Measurements from ENCODE around the gene ZNF862. TPM values are rescaled to one million over a fixed set of nuclear protein-coding genes. Genes with fewer than 3 reads are reported as not detected.

Gene ZNF862
- total RNA-seq, 1 donor: 8.7 TPM

DNA sequence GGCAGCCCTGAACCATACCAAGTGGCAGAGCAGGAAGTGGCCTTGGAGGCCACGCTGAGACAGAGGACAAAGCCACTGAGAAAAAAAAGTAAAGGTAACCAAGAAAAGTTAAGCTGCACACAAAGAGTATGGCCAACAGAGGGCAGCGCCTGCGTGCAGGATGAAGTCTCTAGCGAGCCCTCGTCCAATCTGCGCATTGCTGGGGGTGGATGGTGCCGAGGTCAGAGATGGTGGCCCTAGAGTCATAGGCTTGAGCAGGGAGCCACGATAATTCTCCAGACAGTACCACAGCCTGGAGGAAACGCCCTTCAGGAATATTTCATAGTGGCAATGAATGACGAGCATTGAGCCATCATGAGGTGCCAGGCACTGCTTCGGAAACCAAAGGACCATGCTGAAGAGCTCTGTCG is 45.3 kb downstream of the ZNF862 start:
- H4K20me1 ChIP-seq (ENCODE audit: insufficient read depth, low read length): no peaks in the 10 kb centered on the region
- H2AFZ ChIP-seq (ENCODE audit: low read length): no peak overlapping the region
- H3K79me2 ChIP-seq (ENCODE audit: insufficient read depth, low read length): no peaks in the 10 kb centered on the region
- no peaks in the 10 kb centered on the region for H3K9me3 ChIP-seq (ENCODE audit: low read depth, low read length)
- H3K27ac ChIP-seq (ENCODE audit: low read depth, low read length): no peak overlapping the region
- H3K36me3 ChIP-seq (ENCODE audit: insufficient read depth, low read length): no peaks in the 10 kb centered on the region
- H3K4me2 ChIP-seq (ENCODE audit: insufficient read depth, low read length): no peak overlapping the region
- H3K27me3 ChIP-seq (ENCODE audit: insufficient read depth, low read length): no peaks in the 10 kb centered on the region
- TF ChIP-seq, protein P1, sequence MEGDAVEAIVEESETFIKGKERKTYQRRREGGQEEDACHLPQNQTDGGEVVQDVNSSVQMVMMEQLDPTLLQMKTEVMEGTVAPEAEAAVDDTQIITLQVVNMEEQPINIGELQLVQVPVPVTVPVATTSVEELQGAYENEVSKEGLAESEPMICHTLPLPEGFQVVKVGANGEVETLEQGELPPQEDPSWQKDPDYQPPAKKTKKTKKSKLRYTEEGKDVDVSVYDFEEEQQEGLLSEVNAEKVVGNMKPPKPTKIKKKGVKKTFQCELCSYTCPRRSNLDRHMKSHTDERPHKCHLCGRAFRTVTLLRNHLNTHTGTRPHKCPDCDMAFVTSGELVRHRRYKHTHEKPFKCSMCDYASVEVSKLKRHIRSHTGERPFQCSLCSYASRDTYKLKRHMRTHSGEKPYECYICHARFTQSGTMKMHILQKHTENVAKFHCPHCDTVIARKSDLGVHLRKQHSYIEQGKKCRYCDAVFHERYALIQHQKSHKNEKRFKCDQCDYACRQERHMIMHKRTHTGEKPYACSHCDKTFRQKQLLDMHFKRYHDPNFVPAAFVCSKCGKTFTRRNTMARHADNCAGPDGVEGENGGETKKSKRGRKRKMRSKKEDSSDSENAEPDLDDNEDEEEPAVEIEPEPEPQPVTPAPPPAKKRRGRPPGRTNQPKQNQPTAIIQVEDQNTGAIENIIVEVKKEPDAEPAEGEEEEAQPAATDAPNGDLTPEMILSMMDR (IDR thresholded peaks at IDR 0.05; ENCODE audit: extremely low read depth, low read depth, low read length): peak; percentile 66
- no peak overlapping the region for H3K4me3 ChIP-seq (ENCODE audit: insufficient read depth, low read length)
- no peaks in the 10 kb centered on the region for H3K4me1 ChIP-seq (ENCODE audit: insufficient read depth, low read length)
- DNase-seq (ENCODE audit: insufficient read length, low spot score, missing footprints): peak; percentile 85

DNA sequence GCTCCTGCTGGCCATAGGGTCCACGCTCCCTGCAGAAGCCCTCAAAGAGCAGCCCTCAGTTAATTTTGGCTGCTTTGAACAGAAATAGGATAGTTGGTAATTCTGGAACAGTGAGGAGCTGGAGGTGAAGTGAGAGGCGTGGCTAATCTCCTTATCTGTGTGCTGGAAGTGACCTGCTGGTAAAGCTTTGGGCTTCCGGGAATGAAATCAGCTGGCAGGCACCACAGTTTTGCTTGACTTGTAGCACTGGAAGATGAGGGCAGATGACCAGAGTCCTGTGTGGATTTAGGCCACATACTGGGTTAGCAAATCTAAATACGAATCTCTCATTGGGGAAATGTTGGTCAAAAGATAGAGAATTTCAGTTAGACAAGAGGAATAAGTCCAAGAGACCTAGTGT is 45.8 kb downstream of the ZNF862 start:
- Histone ChIP-seq H3K27ac (ENCODE audit: low read depth, low read length) (no peak overlapping the region), H3K4me2 (ENCODE audit: insufficient read depth, low read length) (no peak overlapping the region), H3K79me2 (ENCODE audit: insufficient read depth, low read length) (no peaks in the 10 kb centered on the region), H2AFZ (ENCODE audit: low read length) (no peak overlapping the region), H3K4me1 (ENCODE audit: insufficient read depth, low read length) (no peaks in the 10 kb centered on the region), H3K4me3 (ENCODE audit: insufficient read depth, low read length) (no peak overlapping the region), H4K20me1 (ENCODE audit: insufficient read depth, low read length) (no peaks in the 10 kb centered on the region), H3K9me3 (ENCODE audit: low read depth, low read length) (no peaks in the 10 kb centered on the region), H3K36me3 (ENCODE audit: insufficient read depth, low read length) (no peaks in the 10 kb centered on the region), H3K27me3 (ENCODE audit: insufficient read depth, low read length) (no peaks in the 10 kb centered on the region)
- TF ChIP-seq, protein P1 (IDR thresholded peaks at IDR 0.05; ENCODE audit: extremely low read depth, low read depth, low read length): no peak
- DNase-seq (ENCODE audit: insufficient read length, low spot score, missing footprints): no peak

DNA sequence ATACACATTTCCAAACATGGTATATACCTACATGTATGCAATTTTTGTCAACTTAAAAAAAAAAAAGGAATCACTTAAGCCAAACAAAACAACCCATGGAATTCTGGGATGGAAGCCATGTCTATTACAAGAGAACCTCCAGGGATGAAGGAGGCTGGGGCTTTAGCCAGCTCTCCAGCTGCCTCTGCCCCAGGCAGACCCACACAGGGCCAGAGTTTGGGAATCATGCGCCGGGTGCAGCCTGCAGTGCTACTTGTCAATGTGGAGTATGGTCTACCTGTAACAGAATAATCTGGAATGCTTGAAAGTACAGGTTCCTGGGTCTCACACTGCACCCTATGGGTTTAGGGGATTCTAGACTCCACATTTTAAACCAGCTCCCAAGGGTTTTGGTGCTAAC is 46.4 kb downstream of the ZNF862 start:
- no peaks in the 10 kb centered on the region for H3K36me3 ChIP-seq (ENCODE audit: insufficient read depth, low read length)
- DNase-seq (ENCODE audit: insufficient read length, low spot score, missing footprints): peak; percentile 42

DNA sequence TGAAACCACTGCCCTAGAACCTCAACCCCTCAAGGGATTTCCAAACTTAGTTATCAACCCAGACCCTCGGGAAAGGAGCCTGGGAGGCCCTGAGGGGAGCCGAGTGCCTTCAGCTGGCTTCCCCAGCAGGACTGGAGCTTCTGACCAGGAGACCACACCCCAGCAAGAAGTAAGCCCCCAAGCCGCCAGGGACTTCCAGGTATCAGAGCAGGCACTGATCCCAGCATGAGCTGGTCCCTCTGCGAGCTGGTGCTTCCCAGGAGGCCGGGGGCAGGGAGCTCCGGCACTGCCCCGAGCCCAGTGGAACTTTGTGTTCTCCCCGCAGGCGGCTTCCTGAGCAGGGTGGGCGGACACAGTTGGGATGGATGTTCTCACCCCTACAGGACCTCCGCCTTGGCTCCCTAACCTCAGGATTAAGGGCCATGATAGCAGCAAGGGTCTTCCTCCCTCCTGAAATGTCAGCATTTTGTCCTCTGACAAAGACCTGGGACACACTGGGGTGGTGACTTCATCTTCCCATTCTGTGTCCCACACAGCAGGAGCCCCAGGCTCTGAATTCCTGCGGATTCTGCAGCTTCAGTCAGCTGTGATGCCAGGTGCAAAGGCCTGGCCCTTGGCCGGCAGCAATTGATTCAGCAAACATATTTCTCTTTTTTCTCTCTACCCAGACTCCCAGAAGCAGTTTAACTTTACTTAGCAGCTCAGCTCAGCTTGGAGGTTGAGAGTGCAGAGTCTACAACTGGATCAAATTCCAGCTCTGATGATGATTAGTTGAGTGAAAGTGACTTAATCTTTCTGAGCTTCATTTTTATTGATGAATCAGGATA is 47.2 kb downstream of the ZNF862 start:
- no peaks in the 10 kb centered on the region for H3K27me3 ChIP-seq (ENCODE audit: insufficient read depth, low read length)
- no peaks in the 10 kb centered on the region for H3K79me2 ChIP-seq (ENCODE audit: insufficient read depth, low read length)
- no peak overlapping the region for H3K4me2 ChIP-seq (ENCODE audit: insufficient read depth, low read length)
- H3K4me1 ChIP-seq (ENCODE audit: insufficient read depth, low read length): no peaks in the 10 kb centered on the region
- no peak overlapping the region for H2AFZ ChIP-seq (ENCODE audit: low read length)
- no peaks in the 10 kb centered on the region for H4K20me1 ChIP-seq (ENCODE audit: insufficient read depth, low read length)
- no peaks in the 10 kb centered on the region for H3K36me3 ChIP-seq (ENCODE audit: insufficient read depth, low read length)
- H3K4me3 ChIP-seq (ENCODE audit: insufficient read depth, low read length): no peak overlapping the region
- peak; percentile 17 for DNase-seq (ENCODE audit: insufficient read length, low spot score, missing footprints)
- H3K27ac ChIP-seq (ENCODE audit: low read depth, low read length): no peak overlapping the region
- H3K9me3 ChIP-seq (ENCODE audit: low read depth, low read length): no peaks in the 10 kb centered on the region
- TF ChIP-seq, protein P1 (IDR thresholded peaks at IDR 0.05; ENCODE audit: extremely low read depth, low read depth, low read length): no peak

More for the DNA sequence above, 46.4 kb downstream of the ZNF862 start:
- Histone ChIP-seq H3K4me2 (ENCODE audit: insufficient read depth, low read length) (no peak overlapping the region), H3K9me3 (ENCODE audit: low read depth, low read length) (no peaks in the 10 kb centered on the region), H2AFZ (ENCODE audit: low read length) (no peak overlapping the region), H3K4me3 (ENCODE audit: insufficient read depth, low read length) (no peak overlapping the region), H3K79me2 (ENCODE audit: insufficient read depth, low read length) (no peaks in the 10 kb centered on the region), H3K27me3 (ENCODE audit: insufficient read depth, low read length) (no peaks in the 10 kb centered on the region), H4K20me1 (ENCODE audit: insufficient read depth, low read length) (no peaks in the 10 kb centered on the region), H3K4me1 (ENCODE audit: insufficient read depth, low read length) (no peaks in the 10 kb centered on the region), H3K27ac (ENCODE audit: low read depth, low read length) (no peak overlapping the region)
- TF ChIP-seq, protein P1 (IDR thresholded peaks at IDR 0.05; ENCODE audit: extremely low read depth, low read depth, low read length): no peak

All from osteoblast (primary cell).